ENCODE measurements around the gene VPS37C.

Gene VPS37C

GRCh38 chr11:61082931-61083531 is 78.2 kb downstream of the VPS37C start:
- Histone ChIP-seq H3K27ac (ENCODE audit: low read length) (no peak overlapping the region), H3K9ac (ENCODE audit: low read length in 2 of 2) (no peak overlapping the region), H3K4me3 (ENCODE audit: low read length in 2 of 2) (no peak overlapping the region), H3K36me3 (ENCODE audit: control insufficient read depth in 2 of 2, insufficient read depth in 2 of 2, low read length in 2 of 2) (no peaks in the 10 kb centered on the region), H3K27me3 (ENCODE audit: control insufficient read depth in 1 of 2, insufficient read depth in 2 of 2, low read length in 2 of 2) (no peaks in the 10 kb centered on the region), H3K4me1 (ENCODE audit: control insufficient read depth, insufficient read depth, low read length) (no peaks in the 10 kb centered on the region), H3K9me3 (ENCODE audit: control insufficient read depth in 2 of 2, low read length in 2 of 2) (no peaks in the 10 kb centered on the region)

DNA sequence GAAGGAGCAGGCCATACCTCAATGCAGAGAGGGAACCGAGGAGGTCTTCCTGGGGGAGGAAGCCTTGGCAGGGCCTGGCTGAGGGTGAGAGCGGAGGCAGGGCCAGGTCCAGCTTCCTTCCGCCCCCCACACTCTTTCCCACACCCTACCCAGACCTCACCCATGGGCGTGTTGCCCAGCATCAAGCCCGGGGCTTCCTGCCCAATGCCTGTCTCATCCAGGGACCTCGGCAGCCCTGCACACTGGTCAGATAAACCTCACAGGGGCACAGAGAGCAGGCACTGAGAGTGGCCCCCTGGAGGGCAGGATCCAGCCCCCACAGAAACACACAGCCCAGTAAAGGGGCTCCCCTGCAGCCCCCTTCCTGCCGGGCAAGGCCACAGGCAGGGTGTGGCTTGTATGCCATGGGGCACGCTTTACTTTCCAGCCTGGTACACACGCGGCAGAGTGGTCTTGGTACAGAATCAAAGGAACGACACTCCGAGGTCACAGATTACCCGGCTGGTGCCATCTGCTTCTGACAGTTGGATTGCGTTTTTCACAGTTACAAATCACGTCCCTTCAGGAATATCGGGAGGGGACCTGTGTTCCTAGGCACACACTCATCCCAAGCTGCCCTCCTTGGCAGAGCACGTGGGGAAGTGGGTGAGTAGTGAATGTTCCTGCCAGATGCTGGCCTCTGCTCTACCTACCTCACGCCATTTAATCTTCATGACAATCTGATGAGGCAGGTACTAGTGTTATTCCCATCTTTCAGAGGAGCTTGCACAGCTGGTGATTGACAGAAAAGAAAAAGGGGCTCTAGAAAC is 79.0 kb downstream of the VPS37C start:
- Histone ChIP-seq H3K27ac (ENCODE audit: low read length) (no peak overlapping the region), H3K27me3 (ENCODE audit: control insufficient read depth in 1 of 2, insufficient read depth in 2 of 2, low read length in 2 of 2) (no peaks in the 10 kb centered on the region), H3K9me3 (ENCODE audit: control insufficient read depth in 2 of 2, low read length in 2 of 2) (no peaks in the 10 kb centered on the region), H3K4me1 (ENCODE audit: control insufficient read depth, insufficient read depth, low read length) (no peaks in the 10 kb centered on the region), H3K4me3 (ENCODE audit: low read length in 2 of 2) (no peak overlapping the region), H3K9ac (ENCODE audit: low read length in 2 of 2) (no peak overlapping the region), H3K36me3 (ENCODE audit: control insufficient read depth in 2 of 2, insufficient read depth in 2 of 2, low read length in 2 of 2) (no peaks in the 10 kb centered on the region)

DNA sequence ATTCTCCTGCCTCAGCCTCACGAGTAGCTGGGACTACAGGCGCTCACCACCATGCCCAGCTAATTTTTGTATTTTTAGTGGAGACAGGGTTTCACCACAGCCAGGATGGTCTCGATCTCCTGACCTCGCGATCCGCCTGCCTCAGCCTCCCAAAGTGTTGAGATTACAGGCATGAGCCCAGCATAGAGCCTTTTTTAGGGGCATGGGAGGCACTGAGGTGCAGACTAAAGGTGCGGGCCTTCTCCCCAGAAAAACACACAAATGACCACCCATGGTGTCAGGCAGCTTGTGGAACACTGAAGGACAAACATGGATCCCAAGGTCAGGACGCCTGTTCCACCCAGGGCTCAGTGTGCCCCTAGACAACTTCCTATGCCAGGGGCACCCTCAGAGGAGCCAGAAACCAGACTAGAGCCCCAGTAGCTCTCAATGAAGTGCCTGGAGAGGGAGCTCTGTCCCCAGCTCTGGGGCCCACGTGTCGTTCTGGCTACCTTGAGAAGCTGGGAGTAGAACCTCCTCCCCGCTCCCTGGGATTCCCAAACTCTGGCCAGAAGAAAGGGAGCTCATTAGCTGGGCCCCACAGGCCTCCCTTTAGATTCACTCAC is 80.1 kb downstream of the VPS37C start:
- no peaks in the 10 kb centered on the region for H3K27me3 ChIP-seq (ENCODE audit: control insufficient read depth in 1 of 2, insufficient read depth in 2 of 2, low read length in 2 of 2)
- no peaks in the 10 kb centered on the region for H3K9me3 ChIP-seq (ENCODE audit: control insufficient read depth in 2 of 2, low read length in 2 of 2)
- no peaks in the 10 kb centered on the region for H3K36me3 ChIP-seq (ENCODE audit: control insufficient read depth in 2 of 2, insufficient read depth in 2 of 2, low read length in 2 of 2)
- H3K27ac ChIP-seq (ENCODE audit: low read length), result no peak overlapping the region
- H3K9ac ChIP-seq (ENCODE audit: low read length in 2 of 2), result no peak overlapping the region
- no peak overlapping the region for H3K4me3 ChIP-seq (ENCODE audit: low read length in 2 of 2)
- no peaks in the 10 kb centered on the region for H3K4me1 ChIP-seq (ENCODE audit: control insufficient read depth, insufficient read depth, low read length)

- H3K36me3 ChIP-seq (ENCODE audit: control insufficient read depth in 2 of 2, insufficient read depth in 2 of 2, low read length in 2 of 2), result no peaks in the 10 kb centered on the region
- no peaks in the 10 kb centered on the region for H3K4me1 ChIP-seq (ENCODE audit: control insufficient read depth, insufficient read depth, low read length)
- H3K27ac ChIP-seq (ENCODE audit: low read length), result no peak overlapping the region
- H3K4me3 ChIP-seq (ENCODE audit: low read length in 2 of 2), result no peak overlapping the region
- H3K9me3 ChIP-seq (ENCODE audit: control insufficient read depth in 2 of 2, low read length in 2 of 2), result no peaks in the 10 kb centered on the region
- H3K9ac ChIP-seq (ENCODE audit: low read length in 2 of 2), result no peak overlapping the region
- no peaks in the 10 kb centered on the region for H3K27me3 ChIP-seq (ENCODE audit: control insufficient read depth in 1 of 2, insufficient read depth in 2 of 2, low read length in 2 of 2)
Measured at GRCh38 chr11:61080526-61080925, 80.7 kb downstream of the VPS37C start.

Data from stomach smooth muscle (tissue), 2 donors.